Uterus (tissue), 2 donors: ENCODE measurements around the gene SPEG.

ENCODE experiments used
- POLR2A ChIP-seq, 2 donors: fragments of 450-650 bp; IDR thresholded peaks; one replicate each; pipeline ENCODE4 v1.6.1; 2016; ENCODE audit warnings: antibody characterized with exemption in 2 of 2, mild to moderate bottlenecking in 1 of 2, moderate library complexity in 1 of 2
- TF ChIP-seq, protein P1 (sequence below), 4 experiments: fragments of 200-600 bp in 2 of 4; fragments of 450-650 bp in 2 of 4; sonication (generic) in 2 of 4; IDR thresholded peaks; one replicate each; pipeline ENCODE4 v1.5.1; 2016 to 2019; ENCODE audit warnings: antibody characterized with exemption in 4 of 4, mild to moderate bottlenecking in 2 of 4, moderate library complexity in 1 of 4

- TF ChIP-seq, protein P1, sequence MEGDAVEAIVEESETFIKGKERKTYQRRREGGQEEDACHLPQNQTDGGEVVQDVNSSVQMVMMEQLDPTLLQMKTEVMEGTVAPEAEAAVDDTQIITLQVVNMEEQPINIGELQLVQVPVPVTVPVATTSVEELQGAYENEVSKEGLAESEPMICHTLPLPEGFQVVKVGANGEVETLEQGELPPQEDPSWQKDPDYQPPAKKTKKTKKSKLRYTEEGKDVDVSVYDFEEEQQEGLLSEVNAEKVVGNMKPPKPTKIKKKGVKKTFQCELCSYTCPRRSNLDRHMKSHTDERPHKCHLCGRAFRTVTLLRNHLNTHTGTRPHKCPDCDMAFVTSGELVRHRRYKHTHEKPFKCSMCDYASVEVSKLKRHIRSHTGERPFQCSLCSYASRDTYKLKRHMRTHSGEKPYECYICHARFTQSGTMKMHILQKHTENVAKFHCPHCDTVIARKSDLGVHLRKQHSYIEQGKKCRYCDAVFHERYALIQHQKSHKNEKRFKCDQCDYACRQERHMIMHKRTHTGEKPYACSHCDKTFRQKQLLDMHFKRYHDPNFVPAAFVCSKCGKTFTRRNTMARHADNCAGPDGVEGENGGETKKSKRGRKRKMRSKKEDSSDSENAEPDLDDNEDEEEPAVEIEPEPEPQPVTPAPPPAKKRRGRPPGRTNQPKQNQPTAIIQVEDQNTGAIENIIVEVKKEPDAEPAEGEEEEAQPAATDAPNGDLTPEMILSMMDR (IDR thresholded peaks at IDR 0.05) = no peak
- no peak for TF ChIP-seq POLR2A (IDR thresholded peaks at IDR 0.05)
These were observed 54.7 kb downstream of the SPEG start for GRCh38 chr2:219489315-219489714.
